CD14-positive monocyte (primary cell): ENCODE results near the gene IL19. TPM values are rescaled to one million over a fixed set of nuclear protein-coding genes. Genes with fewer than 3 reads are reported as not detected.

Source experiments
- DNase-seq, 3 donors: peaks; one replicate each; pipeline ENCODE4 v3.0.0-alpha.2; 2011 to 2022
- H2AFZ ChIP-seq: 2 replicates; pipeline ENCODE4 v1.6.0; 2012; ENCODE audit warnings: mild to moderate bottlenecking, low read depth, low read length, inconsistent platforms; ENCODE audit not compliant: insufficient read depth, poor library complexity, severe bottlenecking
- H3K27ac ChIP-seq, 2 donors: 1 replicate in 1 of 2; 2 replicates in 1 of 2; pipeline ENCODE4 v1.5.1; 2012 to 2013; ENCODE audit warnings: low read length in 2 of 2, control low read depth in 1 of 2, inconsistent platforms in 1 of 2, low read depth in 1 of 2, mild to moderate bottlenecking in 1 of 2
- H3K27me3 ChIP-seq, 2 donors: one replicate each; pipeline versions ENCODE4 v1.6.0 to v1.6.1; 2011 to 2013; ENCODE audit warnings: low read length in 2 of 2; ENCODE audit not compliant: control insufficient read depth in 2 of 2, insufficient read depth in 2 of 2
- H3K36me3 ChIP-seq, 2 donors: replicated peaks in 1 of 2; 1 replicate in 1 of 2; 2 replicates in 1 of 2; pipeline versions ENCODE4 v1.5.1 to v1.6.1; 2012 to 2013; ENCODE audit warnings: low read length in 2 of 2, control low read depth in 1 of 2, inconsistent platforms in 1 of 2, mild to moderate bottlenecking in 1 of 2; ENCODE audit not compliant: insufficient read depth in 2 of 2, control insufficient read depth in 1 of 2
- H3K4me1 ChIP-seq, 2 donors: 1 replicate in 1 of 2; 2 replicates in 1 of 2; pipeline versions ENCODE4 v1.5.1 to v1.6.1; 2012 to 2013; ENCODE audit warnings: low read length in 2 of 2, control low read depth in 1 of 2, inconsistent platforms in 1 of 2, mild to moderate bottlenecking in 1 of 2, moderate library complexity in 1 of 2; ENCODE audit not compliant: insufficient read depth in 2 of 2, control insufficient read depth in 1 of 2
- H3K4me2 ChIP-seq: replicated peaks from 2 replicates; pipeline ENCODE3; 2012; ENCODE audit warnings: low read length, moderate library complexity, mild to moderate bottlenecking; ENCODE audit not compliant: poor library complexity, severe bottlenecking; ENCODE audit errors: extremely low read depth
- H3K4me3 ChIP-seq, 3 experiments: fragments of 200-600 bp in 1 of 3; sonication (generic) in 1 of 3; replicated peaks in 1 of 3; 1 replicate in 2 of 3; 2 replicates in 1 of 3; pipeline ENCODE4 v1.5.1; 2011 to 2013; ENCODE audit warnings: low read length in 3 of 3, mild to moderate bottlenecking in 3 of 3, control low read depth in 2 of 3, low read depth in 2 of 3, inconsistent platforms in 1 of 3, moderate library complexity in 1 of 3
- H3K79me2 ChIP-seq: 2 replicates; pipeline ENCODE4 v1.6.0; 2012; ENCODE audit warnings: mild to moderate bottlenecking, control low read depth, inconsistent platforms, low read length, moderate library complexity; ENCODE audit not compliant: insufficient read depth
- H3K9ac ChIP-seq: 2 replicates; pipeline ENCODE4 v1.6.0; 2017; ENCODE audit warnings: low read length, mild to moderate bottlenecking; ENCODE audit not compliant: insufficient read depth, poor library complexity, severe bottlenecking
- H3K9me3 ChIP-seq, 2 donors: replicated peaks in 1 of 2; 1 replicate in 1 of 2; 2 replicates in 1 of 2; pipeline versions ENCODE4 v1.5.1 to v1.6.1; 2012 to 2013; ENCODE audit warnings: low read length in 2 of 2, control low read depth in 1 of 2; ENCODE audit not compliant: control insufficient read depth in 1 of 2, insufficient read depth in 1 of 2
- H4K20me1 ChIP-seq: 2 replicates; pipeline ENCODE4 v1.6.0; 2012; ENCODE audit warnings: mild to moderate bottlenecking, low read length, control low read depth, moderate library complexity; ENCODE audit not compliant: insufficient read depth
- H3K27ac Mint-ChIP-seq, 7 donors: one replicate each; pipeline ENCODE4 v1.8.0; 2020; ENCODE audit warnings: mild to moderate bottlenecking in 7 of 7, mixed read lengths in 7 of 7, moderate library complexity in 6 of 7, inconsistent platforms in 2 of 7
- H3K27me3 Mint-ChIP-seq, 3 donors: one replicate each; pipeline ENCODE4 v1.8.0; 2021 to 2022; ENCODE audit warnings: low read depth in 3 of 3, mild to moderate bottlenecking in 3 of 3, mixed read lengths in 3 of 3, moderate library complexity in 3 of 3, inconsistent platforms in 1 of 3
- H3K36me3 Mint-ChIP-seq, 2 donors: one replicate each; pipeline ENCODE4 v1.8.0; 2020; ENCODE audit warnings: mixed read lengths in 2 of 2, inconsistent platforms in 1 of 2, mild to moderate bottlenecking in 1 of 2
- H3K4me1 Mint-ChIP-seq: one replicate; pipeline ENCODE4 v1.8.0; 2020; ENCODE audit warnings: mild to moderate bottlenecking, mixed read lengths
- H3K4me3 Mint-ChIP-seq, 2 donors: one replicate each; pipeline ENCODE4 v1.8.0; 2020; ENCODE audit warnings: mild to moderate bottlenecking in 2 of 2, mixed read lengths in 2 of 2, moderate library complexity in 1 of 2
- H3K9me3 Mint-ChIP-seq, 7 donors: one replicate each; pipeline ENCODE4 v1.8.0; 2020 to 2022; ENCODE audit warnings: mixed read lengths in 7 of 7, mild to moderate bottlenecking in 6 of 7, moderate library complexity in 6 of 7, inconsistent platforms in 2 of 7
- WGBS: methylation state at CpG from one replicate; pipeline ENCODE4 v1.1.5; 2013; ENCODE audit warnings: missing lambda C conversion rate; ENCODE audit not compliant: insufficient coverage; 5-methylcytosine and 5-hydroxymethylcytosine counted together
- intact Hi-C, 2 donors: fragments of 100-400 bp; cut with micrococcal nuclease; formaldehyde crosslinking; loops; one replicate each; pipeline versions ENCODE4 v1.15.0 to v1.15.1; 2023
- polyA plus RNA-seq, 3 donors: library from polyadenylated mRNA; depleted of rRNA in 1 of 3; unstranded in 2 of 3; stranded (reverse) in 1 of 3; fragments of 300-500 nt in 2 of 3; fragments of >200 nt in 1 of 3; fragmentation: Illumina TruSeq in 2 of 3; gene quantifications; 1 replicate in 2 of 3; 2 replicates in 1 of 3; pipeline ENCODE4 v1.2.3, GENCODE V29; 2012 to 2021
- TF ChIP-seq, protein P1 (sequence below): fragments of 200-600 bp; IDR thresholded peaks from one replicate; pipeline ENCODE4 v1.8.0; 2022; ENCODE audit warnings: antibody characterized with exemption, mild to moderate bottlenecking

IL19 gene
- polyA plus RNA-seq, 3 donors = 0.41 TPM; not detected in 2

DNA sequence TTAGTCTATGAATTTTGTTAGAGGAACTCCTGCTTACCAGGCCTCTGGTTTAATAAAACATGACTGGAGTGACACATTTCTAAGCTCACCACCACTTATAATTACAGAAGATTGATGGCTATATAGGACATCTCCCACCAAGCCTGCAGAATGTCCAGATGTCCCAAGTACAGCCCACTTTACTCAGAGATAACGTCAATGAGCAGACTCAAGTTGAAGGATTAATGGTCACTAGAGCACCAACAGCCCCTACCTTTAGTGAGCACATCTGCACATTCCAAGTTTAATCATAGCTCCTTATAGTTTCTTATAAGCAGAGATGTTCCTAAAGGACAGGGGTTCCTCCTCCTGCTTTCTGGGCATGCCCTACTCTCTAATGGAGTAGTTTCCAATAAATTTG lies 57.5 kb downstream of the IL19 start:
- H3K27ac ChIP-seq = no peak overlapping the region
- Mint-ChIP-seq H3K4me1 (peaks cover 52% of the 10 kb centered on the region), H3K27me3 (peaks cover 1 to 8% (median 7%) of the 10 kb centered on the region in 3 donors), H3K4me3 (no peak overlapping the region), H3K9me3 (no peaks in the 10 kb centered on the region), H3K27ac (no peak overlapping the region), H3K36me3 (no peaks in the 10 kb centered on the region)
- no peak overlapping the region for H2AFZ ChIP-seq
- no peaks in the 10 kb centered on the region for H3K27me3 ChIP-seq
- TF ChIP-seq, protein P1, sequence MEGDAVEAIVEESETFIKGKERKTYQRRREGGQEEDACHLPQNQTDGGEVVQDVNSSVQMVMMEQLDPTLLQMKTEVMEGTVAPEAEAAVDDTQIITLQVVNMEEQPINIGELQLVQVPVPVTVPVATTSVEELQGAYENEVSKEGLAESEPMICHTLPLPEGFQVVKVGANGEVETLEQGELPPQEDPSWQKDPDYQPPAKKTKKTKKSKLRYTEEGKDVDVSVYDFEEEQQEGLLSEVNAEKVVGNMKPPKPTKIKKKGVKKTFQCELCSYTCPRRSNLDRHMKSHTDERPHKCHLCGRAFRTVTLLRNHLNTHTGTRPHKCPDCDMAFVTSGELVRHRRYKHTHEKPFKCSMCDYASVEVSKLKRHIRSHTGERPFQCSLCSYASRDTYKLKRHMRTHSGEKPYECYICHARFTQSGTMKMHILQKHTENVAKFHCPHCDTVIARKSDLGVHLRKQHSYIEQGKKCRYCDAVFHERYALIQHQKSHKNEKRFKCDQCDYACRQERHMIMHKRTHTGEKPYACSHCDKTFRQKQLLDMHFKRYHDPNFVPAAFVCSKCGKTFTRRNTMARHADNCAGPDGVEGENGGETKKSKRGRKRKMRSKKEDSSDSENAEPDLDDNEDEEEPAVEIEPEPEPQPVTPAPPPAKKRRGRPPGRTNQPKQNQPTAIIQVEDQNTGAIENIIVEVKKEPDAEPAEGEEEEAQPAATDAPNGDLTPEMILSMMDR = no peak
- no peaks in the 10 kb centered on the region for H3K9me3 ChIP-seq
- intact Hi-C loops = no loop called here
- no peak overlapping the region for H3K4me2 ChIP-seq
- no peak for DNase-seq
- H3K36me3 ChIP-seq = no peaks in the 10 kb centered on the region
- peaks cover 48 to 50% of the 10 kb centered on the region in 2 donors for H3K4me1 ChIP-seq
- no CpG with 5 or more reads among the region's 1 CpG for WGBS
- H3K4me3 ChIP-seq = no peak overlapping the region
- no peaks in the 10 kb centered on the region for H4K20me1 ChIP-seq
- H3K79me2 ChIP-seq = no peaks in the 10 kb centered on the region
- H3K9ac ChIP-seq = no peak overlapping the region

DNA sequence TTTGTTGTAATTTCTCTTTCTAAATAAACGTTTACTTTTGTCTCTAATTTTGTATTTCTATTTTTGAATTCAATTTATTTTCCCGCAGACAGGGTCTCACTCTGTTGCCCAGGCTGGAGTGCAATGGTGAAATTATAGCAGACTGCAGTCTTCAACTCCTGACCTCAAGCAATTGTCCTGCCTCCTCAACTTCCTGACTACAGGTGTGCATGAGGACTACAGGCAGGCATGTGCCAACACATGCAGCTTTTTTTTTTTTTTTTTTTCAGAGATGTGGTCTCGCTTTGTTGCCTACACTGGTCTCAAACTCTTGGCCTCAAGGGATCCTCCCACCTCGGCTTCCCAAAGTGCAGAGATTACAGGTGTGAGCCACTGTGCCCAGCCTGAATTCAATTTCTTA lies 58.2 kb downstream of the IL19 start:
- no peak overlapping the region for H3K9ac ChIP-seq
- Mint-ChIP-seq H3K27ac (peak overlapping the region in 1 of 7 donors; percentile 9), H3K9me3 (no peaks in the 10 kb centered on the region), H3K4me3 (no peak overlapping the region), H3K27me3 (peaks cover 1 to 10% (median 7%) of the 10 kb centered on the region in 3 donors), H3K36me3 (no peaks in the 10 kb centered on the region), H3K4me1 (peaks cover 55% of the 10 kb centered on the region)
- H3K27me3 ChIP-seq = no peaks in the 10 kb centered on the region
- intact Hi-C loops = no loop called here
- H4K20me1 ChIP-seq = no peaks in the 10 kb centered on the region
- no peaks in the 10 kb centered on the region for H3K9me3 ChIP-seq
- no peaks in the 10 kb centered on the region for H3K79me2 ChIP-seq
- H2AFZ ChIP-seq = no peak overlapping the region
- no peak overlapping the region for H3K4me2 ChIP-seq
- TF ChIP-seq, protein P1 = no peak
- no peak overlapping the region for H3K27ac ChIP-seq
- WGBS = no CpG with 5 or more reads among the region's 4 CpGs
- peaks cover 52 to 53% of the 10 kb centered on the region in 2 donors for H3K4me1 ChIP-seq
- H3K36me3 ChIP-seq = no peaks in the 10 kb centered on the region
- no peak for DNase-seq
- no peak overlapping the region for H3K4me3 ChIP-seq
